Posterior vena cava (tissue), 2 donors: ENCODE data around the gene LCK. TPM values are rescaled to one million over a fixed set of nuclear protein-coding genes. Genes with fewer than 3 reads are reported as not detected.
A peak's percentile ranks its signal among the peaks of the same experiment; 100 is the strongest.

Experiments
- DNase-seq: peaks from one replicate; pipeline ENCODE4 v3.0.0-alpha.2; 2020; ENCODE audit warnings: low spot score
- intact Hi-C, 2 donors: fragments of 100-400 bp; cut with DNase I; formaldehyde crosslinking; loops; one replicate each; pipeline versions ENCODE4 v1.14.1 to v1.14.2; 2022 to 2023
- total RNA-seq, 2 donors: library from RNA; stranded (reverse); fragmentation: NEBNext Ultra II Directional; extraction: Animal tissue kit (Norgen Biotek cat#: 25700); gene quantifications; one replicate each; pipeline ENCODE4 v1.2.1, GENCODE V29; 2021
- donor health status: DM: yes; HTN: yes; CAD: no.
- donor health status: DM: yes; HTN: yes; CAD: no.

The LCK gene
- total RNA-seq, 2 donors from 2014 or later = 1.1 to 1.3 TPM

DNA sequence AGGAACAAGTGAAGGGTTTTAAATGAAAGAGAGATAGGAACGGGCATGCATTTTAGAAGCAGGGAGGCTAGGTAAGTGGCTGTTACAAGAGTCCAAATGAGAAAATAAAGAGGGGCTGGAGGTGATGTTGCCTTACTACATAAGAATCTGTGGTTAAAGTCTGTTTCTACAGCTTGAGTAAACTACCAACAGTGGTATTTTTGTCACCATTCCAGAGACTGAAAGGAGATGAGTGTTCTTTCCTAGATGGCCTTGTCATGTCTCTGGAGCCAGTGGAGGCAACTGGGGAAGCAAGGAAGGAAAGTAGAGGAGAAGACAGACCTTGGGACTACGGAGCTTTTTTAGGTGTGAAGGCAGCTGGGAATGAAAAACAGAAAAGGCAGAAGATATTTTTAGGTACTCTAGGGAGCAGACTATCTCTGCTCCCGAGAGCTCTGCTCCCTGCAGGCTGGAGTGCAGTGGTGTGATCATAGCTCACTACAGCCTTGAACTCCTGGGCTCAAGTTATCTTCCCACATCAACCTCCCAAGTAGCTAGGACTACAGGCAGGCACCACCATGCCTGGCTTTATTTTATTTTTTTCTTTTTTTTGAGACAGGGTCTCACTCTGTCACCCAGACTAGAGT lies 53.0 kb downstream of the LCK start:
- intact Hi-C loops = no loop called here
- DNase-seq = peak; percentile 2

DNA sequence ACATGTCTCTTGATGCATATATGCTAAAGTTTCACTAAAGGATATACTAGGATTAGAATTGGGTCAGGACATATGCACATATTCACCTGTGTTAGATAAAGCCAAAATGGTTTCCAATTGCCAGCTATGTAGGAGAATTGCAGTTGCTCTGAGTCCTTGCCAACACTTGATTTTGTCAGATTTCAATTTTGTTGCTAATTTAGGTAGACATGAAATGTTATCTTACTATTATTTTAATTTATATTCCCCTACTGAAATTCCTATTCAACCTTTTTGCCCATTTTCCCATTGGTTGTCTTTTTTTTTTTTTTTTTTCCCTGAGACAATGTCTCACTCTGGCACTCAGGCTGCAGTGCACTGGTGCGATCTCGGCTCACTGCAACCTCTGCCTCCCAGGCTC lies 54.2 kb downstream of the LCK start:
- intact Hi-C loops = no loop called here
- no peak for DNase-seq

DNA sequence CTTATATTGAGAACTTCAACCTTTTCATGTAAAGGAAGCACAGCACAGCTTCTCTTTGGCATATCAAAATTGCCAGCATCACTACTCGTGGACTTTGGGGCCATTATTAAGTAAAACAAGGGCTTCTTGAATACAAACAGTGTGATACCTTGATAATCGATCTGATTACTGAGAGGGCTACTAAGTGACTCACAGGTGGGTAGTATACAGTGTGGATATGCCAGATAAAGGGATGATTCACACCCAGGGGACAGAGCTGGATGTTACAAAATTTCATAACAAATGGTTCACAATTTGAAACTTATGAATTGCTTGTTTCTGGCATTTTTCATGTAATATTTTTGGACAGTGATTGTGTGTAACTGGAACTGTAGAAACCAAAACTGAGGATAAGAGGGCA lies 56.3 kb downstream of the LCK start:
- intact Hi-C loops = no loop called here
- no peak for DNase-seq

DNA sequence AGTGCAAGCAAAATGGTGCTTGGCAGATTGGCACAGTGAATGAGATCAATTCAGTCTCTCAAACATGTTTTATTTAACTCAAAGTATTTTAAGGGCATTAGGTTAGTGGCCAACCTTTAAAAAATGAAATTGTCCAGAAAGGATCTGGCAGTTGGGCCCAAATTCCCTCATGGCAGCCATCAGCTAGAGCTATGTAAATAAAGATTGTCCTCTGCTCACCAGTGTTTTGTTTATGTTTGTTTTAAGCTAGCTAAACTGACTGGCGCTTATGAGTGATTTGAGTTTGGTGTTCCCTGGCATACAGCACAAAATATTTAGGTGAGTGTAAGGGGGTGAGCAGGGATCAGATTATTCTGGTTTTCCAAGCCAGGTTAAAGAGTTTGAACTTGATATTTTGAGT lies 58.9 kb downstream of the LCK start:
- no peak for DNase-seq
- intact Hi-C loops = no loop called here

DNA sequence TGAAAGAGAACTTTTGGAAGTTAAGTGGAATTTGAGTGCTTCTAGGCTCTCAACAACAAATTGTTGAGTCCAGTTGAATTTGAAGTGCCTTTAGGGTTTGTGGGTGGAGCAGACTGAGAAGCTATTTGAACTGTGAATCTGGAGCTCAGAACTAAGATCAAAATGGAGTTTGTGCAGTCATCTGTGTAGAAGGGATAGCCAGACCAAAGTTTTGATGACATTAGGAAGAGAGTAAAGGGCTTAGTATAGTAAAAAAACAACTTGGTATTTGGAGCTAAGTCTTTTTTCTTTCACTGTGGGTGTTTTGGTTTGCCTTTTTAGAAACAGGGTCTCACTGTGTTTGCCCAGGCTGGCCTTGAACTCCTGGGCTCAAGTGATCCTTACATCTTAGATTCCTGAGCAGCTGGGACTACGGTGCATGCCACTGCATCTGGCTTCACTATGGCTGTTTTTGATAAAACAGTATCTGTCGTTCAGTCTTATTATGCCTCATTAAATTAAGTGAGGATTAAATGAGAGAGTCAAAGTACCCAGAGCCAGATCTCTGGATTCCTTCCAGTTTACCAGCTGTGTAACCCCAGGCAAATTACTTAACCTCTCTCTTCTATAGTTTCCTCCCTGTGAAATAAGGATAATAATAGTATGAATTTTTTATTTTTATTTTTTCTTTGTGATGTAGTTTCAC lies 60.8 kb downstream of the LCK start:
- DNase-seq = peak; percentile 19
- intact Hi-C loops = no loop called here

DNA sequence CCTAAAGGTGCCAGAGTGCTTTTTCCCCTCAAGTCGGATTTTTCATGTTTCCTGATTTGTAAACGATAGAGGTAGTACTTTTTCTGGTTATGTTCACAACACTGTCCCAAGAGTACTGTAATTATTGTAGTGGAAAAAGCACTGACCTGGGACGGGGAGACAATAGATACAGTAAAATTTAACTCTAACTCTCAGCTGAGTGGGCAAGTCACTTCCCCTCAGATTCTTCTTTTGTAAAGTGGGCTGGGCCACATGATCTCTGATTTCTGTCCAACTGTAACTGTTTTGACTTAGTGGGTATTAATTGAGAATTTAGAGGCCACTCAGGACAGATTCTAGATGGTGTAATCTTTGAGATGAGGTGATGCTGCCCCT lies 65.8 kb downstream of the LCK start:
- intact Hi-C loops = no loop called here
- no peak for DNase-seq

DNA sequence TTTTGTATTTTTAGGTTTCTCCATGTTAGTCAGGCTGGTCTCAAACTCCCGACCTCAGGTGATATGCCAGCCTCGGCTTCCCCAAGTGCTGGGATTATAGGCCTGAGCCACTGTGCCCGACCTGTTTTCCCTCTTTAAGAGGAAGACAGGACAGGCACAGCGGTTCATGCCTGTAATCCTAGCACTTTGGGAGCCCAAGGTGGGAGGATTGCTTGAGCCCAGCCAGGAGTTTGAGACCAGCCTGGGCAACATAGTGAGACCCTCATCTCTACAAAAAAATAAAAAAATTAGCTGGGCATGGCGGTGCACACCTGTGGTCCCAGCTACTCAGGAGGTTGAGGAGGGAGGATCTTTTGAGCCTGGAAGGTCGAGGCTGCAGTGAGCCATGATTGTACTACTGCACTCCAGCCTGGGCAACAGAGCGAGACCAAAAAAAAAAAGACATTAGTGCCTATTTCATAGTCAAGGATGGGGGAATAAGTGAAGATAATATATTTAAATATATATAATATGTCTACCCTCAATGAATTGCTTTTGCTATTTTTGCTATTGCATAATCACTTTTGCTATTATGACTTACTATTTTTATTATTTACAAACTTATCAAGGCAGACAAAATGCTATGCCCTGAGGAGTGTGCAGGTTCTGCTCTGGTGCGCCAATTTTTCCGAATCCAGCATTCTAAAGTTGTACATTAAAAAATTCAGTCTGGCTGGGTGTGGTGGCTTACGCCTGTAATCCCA lies 67.2 kb downstream of the LCK start:
- intact Hi-C loops = no loop called here
- no peak for DNase-seq

DNA sequence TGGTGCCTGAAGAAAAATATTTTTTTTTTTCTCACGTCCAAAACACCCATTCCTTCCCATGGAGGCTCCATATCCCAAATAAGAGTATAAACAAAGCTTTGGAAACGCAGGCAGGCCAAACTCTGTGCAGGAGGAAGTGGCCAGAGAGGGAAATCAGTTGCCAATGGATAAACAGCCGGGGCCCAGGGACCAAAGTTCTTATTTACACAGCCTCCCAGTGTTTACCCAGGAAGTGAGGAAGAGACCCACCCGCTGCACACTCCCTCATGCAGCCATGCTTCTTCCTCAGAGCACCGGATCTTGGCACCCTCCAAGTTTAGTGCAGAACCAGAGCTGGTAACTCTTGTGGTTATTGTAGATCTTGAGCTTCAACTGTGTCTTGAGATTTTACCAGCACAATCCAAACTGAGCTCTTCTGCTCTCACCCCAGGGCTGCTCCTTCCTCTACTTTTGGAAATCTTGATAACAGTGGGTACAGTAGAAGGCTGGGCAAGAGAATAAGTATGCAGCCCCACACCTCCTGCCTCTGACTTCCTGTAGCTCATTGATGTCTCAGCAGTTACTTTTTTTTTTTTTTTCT lies 70.7 kb downstream of the LCK start:
- intact Hi-C loops = no loop called here
- DNase-seq = peak; percentile 34

DNA sequence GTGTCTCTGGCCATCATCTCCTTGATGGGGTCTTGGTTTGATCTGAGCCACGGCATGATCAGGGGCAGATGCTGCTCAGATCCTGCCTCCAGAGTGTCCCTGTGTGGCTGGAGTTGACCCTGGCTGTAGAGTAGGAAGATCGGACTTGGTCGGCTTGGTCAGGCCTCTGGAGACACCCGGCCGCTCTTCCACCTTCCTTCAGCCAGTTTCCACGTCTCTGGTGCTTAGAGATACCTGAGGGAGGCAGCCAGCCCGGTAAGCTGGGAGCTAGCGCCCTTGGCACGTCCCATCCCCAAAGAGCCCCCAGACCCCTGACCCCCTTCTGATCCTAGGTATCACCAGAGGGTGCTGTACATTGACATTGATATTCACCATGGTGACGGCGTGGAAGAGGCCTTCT lies 76.1 kb downstream of the LCK start:
- intact Hi-C loops = no loop called here
- peak; percentile 50 for DNase-seq

DNA sequence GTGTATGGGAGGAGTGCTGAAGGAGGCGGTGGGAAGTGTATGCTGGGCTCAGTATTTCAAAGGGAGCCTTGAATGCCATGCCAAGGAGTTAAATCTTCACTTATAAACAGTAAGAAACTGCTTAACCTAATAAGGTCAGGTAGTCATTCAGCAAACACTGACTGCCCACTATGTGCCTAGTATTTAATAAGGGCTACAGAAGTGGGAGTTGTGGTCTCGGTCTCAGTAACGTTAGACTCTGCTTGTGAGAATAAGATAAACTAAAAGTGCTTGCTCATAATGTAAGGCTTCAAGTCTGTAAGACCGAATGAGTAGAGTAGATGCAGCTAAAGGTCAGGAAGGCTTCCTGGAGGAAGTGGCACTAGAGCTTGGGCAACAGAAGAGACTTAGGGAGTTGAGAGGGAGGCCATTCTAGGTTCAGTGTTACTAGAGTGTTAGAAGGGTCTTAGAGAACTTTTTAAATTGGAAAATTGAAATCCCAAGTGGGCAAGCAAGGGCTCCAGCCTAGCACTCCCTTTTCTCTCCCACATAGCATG lies 78.9 kb downstream of the LCK start:
- peak; percentile 5 for DNase-seq
- intact Hi-C loops = no loop called here

DNA sequence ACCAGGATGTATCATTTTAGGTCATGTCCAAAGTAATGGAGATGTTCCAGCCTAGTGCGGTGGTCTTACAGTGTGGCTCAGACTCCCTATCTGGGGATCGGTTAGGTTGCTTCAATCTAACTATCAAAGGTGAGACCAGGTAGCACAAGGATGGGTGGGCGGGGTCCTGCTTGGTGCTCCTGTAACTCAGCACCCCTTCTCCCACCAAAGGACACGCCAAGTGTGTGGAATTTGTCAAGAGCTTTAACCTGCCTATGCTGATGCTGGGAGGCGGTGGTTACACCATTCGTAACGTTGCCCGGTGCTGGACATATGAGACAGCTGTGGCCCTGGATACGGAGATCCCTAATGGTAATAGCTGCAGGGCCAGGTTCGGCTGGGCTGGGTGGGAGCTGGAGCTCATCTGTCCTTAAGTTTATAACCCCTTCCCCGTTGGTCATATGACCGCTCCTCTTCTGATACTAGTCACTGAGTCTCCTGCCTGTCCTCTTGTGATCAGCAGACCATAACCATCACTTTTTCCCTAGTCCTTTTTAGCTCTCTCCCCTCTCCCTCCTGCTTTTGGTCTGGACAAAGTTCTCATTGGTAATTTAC lies 79.6 kb downstream of the LCK start:
- intact Hi-C loops = no loop called here
- no peak for DNase-seq

DNA sequence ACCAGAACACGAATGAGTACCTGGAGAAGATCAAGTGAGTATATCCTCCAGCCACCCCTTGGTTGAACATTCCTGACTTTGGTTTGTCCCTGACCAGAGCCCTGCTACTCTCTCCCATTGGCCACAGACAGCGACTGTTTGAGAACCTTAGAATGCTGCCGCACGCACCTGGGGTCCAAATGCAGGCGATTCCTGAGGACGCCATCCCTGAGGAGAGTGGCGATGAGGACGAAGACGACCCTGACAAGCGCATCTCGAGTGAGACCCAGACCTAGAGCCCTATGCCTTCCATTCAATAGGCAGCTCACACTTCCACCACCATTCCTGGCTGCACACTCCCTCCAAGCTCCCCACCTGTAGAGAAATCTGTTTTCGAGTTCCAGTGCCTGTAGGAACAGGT lies 80.5 kb downstream of the LCK start:
- no peak for DNase-seq
- intact Hi-C loops = no loop called here

DNA sequence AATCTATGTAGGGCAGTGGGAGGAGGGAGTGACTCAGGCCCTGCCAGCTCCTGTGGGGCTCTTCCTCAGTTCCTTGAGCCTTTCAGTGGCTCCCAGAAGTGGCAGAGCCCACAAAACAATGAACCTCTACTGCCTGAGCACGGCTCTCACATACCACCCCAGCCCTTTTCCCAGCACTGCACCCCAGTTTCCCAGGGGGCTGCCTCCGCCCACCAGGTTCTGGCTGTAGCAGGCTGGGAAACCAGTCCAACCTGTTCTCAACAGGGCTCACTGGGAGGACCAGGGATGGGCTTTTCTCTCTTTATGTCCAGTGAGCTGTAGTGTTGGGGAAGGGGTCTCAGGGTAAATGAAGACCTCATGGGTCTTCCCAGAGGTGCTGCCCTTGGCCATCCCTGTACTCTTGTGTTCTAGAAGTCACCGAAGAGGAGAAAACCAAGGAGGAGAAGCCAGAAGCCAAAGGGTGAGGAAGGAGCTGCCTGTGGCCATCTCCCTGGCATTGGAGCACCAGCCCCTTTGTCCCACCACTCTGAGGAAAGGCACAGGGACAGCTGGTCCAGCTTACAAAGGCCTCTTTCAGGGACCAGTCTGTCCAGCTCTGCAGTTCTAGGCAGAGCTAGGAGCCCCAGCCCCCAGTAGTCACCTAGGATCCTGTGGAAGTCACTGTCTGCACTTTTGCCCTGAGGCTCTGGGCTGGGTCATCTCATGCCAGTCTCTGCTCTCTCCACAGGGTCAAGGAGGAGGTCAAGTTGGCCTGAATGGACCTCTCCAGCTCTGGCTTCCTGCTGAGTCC lies 81.4 kb downstream of the LCK start:
- no peak for DNase-seq
- intact Hi-C loops = no loop called here

DNA sequence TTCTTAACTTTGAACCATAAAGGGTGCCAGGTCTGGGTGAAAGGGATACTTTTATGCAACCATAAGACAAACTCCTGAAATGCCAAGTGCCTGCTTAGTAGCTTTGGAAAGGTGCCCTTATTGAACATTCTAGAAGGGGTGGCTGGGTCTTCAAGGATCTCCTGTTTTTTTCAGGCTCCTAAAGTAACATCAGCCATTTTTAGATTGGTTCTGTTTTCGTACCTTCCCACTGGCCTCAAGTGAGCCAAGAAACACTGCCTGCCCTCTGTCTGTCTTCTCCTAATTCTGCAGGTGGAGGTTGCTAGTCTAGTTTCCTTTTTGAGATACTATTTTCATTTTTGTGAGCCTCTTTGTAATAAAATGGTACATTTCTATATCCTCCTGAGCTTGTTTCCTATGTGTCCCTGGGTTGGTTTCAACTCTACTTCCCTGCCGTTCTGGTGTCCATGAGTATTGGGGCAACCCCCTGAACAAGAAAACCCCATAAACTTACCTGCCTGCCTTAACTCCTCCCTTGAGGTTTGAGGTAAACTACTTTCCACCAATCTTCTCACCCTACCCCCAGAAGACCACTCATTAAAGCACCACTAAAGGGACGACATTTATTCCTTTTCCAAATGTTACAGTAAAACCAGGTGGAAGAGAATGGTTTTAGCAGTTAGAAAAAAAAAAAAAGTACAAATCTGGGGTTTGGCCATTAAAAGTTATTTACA lies 82.3 kb downstream of the LCK start:
- intact Hi-C loops = no loop called here
- no peak for DNase-seq

DNA sequence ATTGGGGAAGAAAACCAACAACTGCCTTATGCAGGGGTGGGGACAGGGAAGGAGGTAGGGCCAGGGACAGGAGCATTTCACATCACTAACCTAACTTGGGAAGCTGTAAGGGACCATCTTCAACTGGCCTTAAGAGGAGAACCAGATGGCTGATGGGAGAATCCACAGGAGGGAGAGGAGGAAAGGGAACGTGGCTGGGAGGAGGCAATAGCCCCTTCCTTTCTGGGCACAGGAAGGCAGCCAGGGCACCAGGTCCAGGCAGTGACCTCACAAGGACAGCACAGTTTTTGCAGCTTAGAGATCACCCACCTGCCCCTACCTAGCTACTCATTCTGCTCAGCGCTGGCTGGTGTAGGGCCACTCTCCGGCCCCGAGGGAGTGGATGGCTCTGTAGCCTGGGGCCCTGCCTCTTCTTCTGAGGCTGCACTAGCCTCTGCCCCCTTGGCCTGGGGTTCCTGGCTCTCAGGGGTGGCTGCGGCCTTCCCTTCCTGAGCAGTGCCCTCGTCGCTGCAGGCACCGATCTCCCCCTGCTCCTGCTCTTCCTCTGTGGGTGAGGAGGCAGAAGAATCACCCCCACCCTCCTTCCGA lies 83.3 kb downstream of the LCK start:
- DNase-seq = no peak
- intact Hi-C loops = no loop called here

DNA sequence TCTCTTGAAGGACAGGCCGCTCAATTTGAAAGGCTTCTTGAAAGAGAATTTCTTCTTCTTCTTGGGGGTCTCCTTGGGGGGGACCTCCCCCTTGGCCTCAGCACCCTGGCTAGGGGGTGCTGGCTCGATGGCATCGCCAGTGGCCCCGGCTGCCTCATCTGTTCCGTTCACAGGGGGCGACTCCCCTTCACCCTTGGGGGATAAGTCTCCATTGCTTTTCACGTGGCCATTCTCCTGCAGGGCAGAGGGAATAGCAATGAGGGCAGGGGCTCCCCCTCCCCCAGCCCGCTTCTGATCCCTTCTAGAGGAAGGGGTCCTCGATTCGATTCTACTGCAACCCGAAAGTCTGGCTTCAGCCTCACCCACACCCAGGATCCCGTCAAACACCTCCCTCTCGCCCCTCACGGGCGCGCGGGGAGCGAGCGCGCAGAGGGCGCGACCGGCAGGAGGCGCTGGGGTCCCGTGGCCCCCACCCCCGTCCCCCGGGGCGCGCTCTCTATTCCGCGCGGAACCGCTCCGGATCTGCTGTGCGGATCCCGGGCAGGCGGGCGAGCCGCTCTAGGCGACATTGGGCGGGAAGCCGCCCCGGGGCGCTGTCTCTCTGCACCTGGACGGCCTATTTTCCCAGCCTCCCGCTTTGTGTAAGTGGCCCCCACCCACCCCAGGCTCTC lies 83.9 kb downstream of the LCK start:
- DNase-seq = peak; percentile 87
- intact Hi-C loops = no loop called here

DNA sequence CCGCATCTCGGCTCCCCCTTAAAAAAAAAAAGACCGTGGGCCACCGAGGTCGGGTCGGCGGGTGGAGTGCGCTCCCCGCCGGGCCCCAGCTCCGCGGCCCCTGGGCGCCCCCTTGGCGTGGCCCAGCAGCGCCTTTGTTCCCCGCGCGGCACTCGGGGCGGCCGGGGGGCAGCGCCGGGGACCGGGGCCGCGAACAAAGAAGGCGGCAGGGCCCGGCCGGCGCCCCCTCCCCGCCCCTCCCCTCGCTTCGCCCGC lies 84.4 kb downstream of the LCK start:
- no peak for DNase-seq
- intact Hi-C loops = no loop called here
